Peyer's patch (tissue), 4 donors: ENCODE data around the gene UBASH3B. TPM values are rescaled to one million over a fixed set of nuclear protein-coding genes. Genes with fewer than 3 reads are reported as not detected.

Experiments used
- DNase-seq, 3 donors: peaks; one replicate each; pipeline ENCODE4 v3.0.0-alpha.2; 2017 to 2019
- H3K27ac ChIP-seq, 4 donors: fragments of 200-600 bp; sonication (generic); one replicate each; pipeline ENCODE4 v1.5.1; 2016 to 2019
- H3K27me3 ChIP-seq, 2 donors: fragments of 200-600 bp; sonication (generic); one replicate each; pipeline ENCODE4 v1.5.1; 2019
- H3K36me3 ChIP-seq, 3 donors: fragments of 200-600 bp; sonication (generic); one replicate each; pipeline ENCODE4 v1.5.1; 2016 to 2019
- H3K4me1 ChIP-seq, 4 donors: fragments of 200-600 bp; sonication (generic); one replicate each; pipeline ENCODE4 v1.5.1; 2016 to 2019
- H3K4me3 ChIP-seq, 4 donors: fragments of 200-600 bp; sonication (generic); 1 replicate in 3 of 4; 2 replicates in 1 of 4; pipeline ENCODE4 v1.5.1; 2016 to 2019; ENCODE audit warnings: mild to moderate bottlenecking in 1 of 4
- H3K9me3 ChIP-seq, 4 donors: fragments of 200-600 bp; sonication (generic); one replicate each; pipeline ENCODE4 v1.5.1; 2016 to 2019; ENCODE audit warnings: mild to moderate bottlenecking in 1 of 4
- POLR2A ChIP-seq, 2 donors: fragments of 450-650 bp; IDR thresholded peaks; one replicate each; pipeline ENCODE4 v1.5.1; 2017; ENCODE audit warnings: antibody characterized with exemption in 2 of 2, mild to moderate bottlenecking in 2 of 2, moderate library complexity in 2 of 2
- total RNA-seq, 4 donors: library from RNA; depleted of rRNA; stranded (reverse); fragments of >200 nt; gene quantifications; one replicate each; pipeline ENCODE4 v1.1.0, GENCODE V29; 2016
- TF ChIP-seq, protein P1 (sequence below), 6 experiments: fragments of 450-650 bp in 4 of 6; fragments of 200-600 bp in 2 of 6; sonication (generic) in 1 of 6; IDR thresholded peaks; one replicate each; pipeline ENCODE4 v1.5.1; 2017 to 2019; ENCODE audit warnings: antibody characterized with exemption in 6 of 6, mild to moderate bottlenecking in 3 of 6, moderate library complexity in 1 of 6

UBASH3B gene
- total RNA-seq, 4 donors from 2014 or later = 2.3 to 14.9 (median 5.2) TPM

DNA sequence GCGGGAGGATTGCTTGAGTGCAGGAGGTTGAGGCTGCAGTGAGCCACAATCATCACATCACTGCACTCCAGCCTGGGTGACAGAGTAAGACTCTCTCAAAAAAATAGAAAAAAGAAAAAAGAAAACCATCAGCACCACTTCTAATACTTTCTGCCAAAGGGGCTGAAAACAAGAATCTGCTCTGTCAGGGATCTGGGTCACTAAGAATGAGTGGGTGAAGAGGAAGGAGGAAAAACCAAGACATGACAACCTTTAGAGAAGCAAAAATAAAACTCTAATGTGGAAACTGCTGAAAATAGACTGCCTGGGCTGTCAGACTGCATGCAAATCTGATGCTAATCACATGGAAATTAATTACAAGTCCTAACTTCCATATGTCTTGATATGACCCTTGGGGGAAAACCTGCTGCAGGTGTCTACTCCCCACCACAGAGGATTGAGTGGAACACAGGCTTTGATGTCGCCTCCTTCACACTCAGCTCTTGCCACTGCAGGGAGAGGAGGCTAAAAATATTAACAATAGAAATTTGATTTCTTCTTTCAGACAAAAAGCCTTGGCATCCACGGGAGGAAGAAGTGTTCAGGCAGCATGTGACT lies 120.3 kb downstream of the UBASH3B start:
- TF ChIP-seq POLR2A (IDR thresholded peaks at IDR 0.05) = no peak
- TF ChIP-seq, protein P1, sequence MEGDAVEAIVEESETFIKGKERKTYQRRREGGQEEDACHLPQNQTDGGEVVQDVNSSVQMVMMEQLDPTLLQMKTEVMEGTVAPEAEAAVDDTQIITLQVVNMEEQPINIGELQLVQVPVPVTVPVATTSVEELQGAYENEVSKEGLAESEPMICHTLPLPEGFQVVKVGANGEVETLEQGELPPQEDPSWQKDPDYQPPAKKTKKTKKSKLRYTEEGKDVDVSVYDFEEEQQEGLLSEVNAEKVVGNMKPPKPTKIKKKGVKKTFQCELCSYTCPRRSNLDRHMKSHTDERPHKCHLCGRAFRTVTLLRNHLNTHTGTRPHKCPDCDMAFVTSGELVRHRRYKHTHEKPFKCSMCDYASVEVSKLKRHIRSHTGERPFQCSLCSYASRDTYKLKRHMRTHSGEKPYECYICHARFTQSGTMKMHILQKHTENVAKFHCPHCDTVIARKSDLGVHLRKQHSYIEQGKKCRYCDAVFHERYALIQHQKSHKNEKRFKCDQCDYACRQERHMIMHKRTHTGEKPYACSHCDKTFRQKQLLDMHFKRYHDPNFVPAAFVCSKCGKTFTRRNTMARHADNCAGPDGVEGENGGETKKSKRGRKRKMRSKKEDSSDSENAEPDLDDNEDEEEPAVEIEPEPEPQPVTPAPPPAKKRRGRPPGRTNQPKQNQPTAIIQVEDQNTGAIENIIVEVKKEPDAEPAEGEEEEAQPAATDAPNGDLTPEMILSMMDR (IDR thresholded peaks at IDR 0.05) = no peak
- no peaks in the 10 kb centered on the region for H3K9me3 ChIP-seq
- no peaks in the 10 kb centered on the region for H3K27me3 ChIP-seq
- H3K4me3 ChIP-seq = no peak overlapping the region
- H3K27ac ChIP-seq = no peak overlapping the region
- no peaks in the 10 kb centered on the region for H3K4me1 ChIP-seq
- DNase-seq = no peak
- H3K36me3 ChIP-seq = no peaks in the 10 kb centered on the region

DNA sequence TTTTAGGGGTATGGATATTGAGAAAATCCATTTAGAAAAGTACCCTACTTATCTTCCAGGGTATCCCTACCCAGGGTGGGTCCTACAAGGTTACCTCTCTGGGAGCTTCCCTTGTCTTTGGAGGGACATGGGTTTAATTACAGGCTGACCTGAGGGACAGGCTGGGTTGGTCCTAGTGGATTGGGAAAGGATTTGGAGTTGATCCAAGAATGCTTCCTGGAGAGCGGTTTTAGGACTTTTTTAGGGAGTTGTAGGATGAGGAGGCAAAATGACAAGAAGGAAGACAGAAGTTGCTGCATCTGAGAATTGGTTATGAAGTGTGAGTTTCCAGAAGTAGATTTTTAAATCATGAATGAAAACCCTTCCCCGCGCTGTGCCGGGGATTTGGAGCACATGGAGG lies 121.0 kb downstream of the UBASH3B start:
- TF ChIP-seq POLR2A (IDR thresholded peaks at IDR 0.05) = no peak
- TF ChIP-seq, protein P1 (IDR thresholded peaks at IDR 0.05) = no peak
- Histone ChIP-seq H3K27ac (no peak overlapping the region), H3K4me3 (no peak overlapping the region), H3K4me1 (no peaks in the 10 kb centered on the region), H3K36me3 (no peaks in the 10 kb centered on the region), H3K27me3 (no peaks in the 10 kb centered on the region), H3K9me3 (no peaks in the 10 kb centered on the region)
- no peak for DNase-seq

DNA sequence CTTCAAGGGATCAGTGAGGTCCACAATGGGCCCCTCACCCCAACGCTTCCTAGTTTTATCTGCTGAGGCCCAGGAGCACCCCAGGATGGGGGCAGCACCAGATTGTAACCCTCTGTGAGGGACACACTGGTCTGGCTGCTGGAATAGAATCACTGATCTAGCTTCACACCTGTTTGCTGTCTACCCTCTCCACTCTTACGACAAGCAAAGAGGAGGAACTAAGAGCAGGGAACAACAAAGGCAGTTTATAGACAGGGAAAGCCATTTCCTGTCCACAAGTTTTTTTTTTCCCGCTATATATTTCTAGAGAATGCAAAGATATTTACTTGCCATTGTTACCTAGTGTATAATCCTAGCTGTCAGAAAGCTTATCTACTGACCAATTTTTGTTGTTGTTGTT lies 121.8 kb downstream of the UBASH3B start:
- Histone ChIP-seq H3K27ac (no peak overlapping the region), H3K4me1 (no peaks in the 10 kb centered on the region), H3K9me3 (no peaks in the 10 kb centered on the region), H3K4me3 (no peak overlapping the region), H3K36me3 (no peaks in the 10 kb centered on the region), H3K27me3 (no peaks in the 10 kb centered on the region)
- no peak for DNase-seq
- TF ChIP-seq, protein P1 (IDR thresholded peaks at IDR 0.05) = no peak
- TF ChIP-seq POLR2A (IDR thresholded peaks at IDR 0.05) = no peak

DNA sequence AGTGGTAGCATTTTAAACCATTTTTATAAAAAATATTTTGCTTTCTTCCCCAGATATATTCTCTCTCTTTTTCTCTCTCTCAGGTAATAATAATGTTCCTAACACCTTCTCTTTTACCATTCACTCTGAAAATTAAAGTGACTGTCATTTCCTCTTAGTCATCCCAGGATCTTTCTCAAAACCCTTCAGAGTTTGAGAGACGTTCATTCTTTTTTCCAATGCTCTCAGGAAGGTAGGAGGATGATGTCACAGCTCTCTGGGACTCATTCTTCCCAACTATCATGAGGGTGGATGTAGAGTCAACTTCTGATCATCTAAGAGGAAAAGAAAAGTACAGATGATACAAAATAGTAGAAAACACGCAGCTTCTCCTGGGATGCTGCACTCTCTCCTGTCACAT lies 122.6 kb downstream of the UBASH3B start:
- no peaks in the 10 kb centered on the region for H3K9me3 ChIP-seq
- no peak for DNase-seq
- H3K4me3 ChIP-seq = no peak overlapping the region
- no peaks in the 10 kb centered on the region for H3K4me1 ChIP-seq
- H3K27ac ChIP-seq = no peak overlapping the region
- no peaks in the 10 kb centered on the region for H3K27me3 ChIP-seq
- TF ChIP-seq, protein P1 (IDR thresholded peaks at IDR 0.05) = no peak
- no peak for TF ChIP-seq POLR2A (IDR thresholded peaks at IDR 0.05)
- no peaks in the 10 kb centered on the region for H3K36me3 ChIP-seq

DNA sequence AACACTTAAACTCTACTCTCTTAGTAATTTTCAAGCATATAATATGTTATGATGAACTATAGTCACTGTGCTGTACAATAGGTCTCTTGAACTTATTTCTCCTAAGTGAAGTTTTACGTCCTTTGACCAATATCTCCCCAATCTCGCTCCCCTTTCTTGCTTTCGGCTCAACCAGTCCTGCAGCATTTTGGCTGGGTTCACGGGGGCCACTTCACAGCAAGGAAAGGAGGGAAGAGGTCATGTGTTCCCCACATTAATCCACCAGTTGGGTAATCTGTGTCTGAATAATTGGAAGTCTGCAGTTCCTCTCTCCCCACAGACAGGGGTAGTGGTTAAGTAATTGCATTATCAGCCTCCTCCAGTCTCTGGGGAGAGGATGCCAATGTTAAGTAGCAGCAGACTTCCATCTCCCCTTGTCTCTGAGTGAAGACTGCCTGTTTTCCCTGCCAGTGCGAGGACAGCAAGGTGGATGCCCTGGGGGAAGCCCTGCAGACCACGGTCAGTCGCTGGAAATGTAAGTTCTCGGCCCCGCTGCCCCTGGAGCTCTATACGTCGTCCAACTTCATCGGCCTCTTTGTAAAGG lies 123.6 kb downstream of the UBASH3B start:
- DNase-seq = no peak
- H3K36me3 ChIP-seq = no peaks in the 10 kb centered on the region

More for the DNA sequence above, 123.6 kb downstream of the UBASH3B start:
- TF ChIP-seq, protein P1 (IDR thresholded peaks at IDR 0.05) = no peak
- no peak for TF ChIP-seq POLR2A (IDR thresholded peaks at IDR 0.05)
- Histone ChIP-seq H3K4me3 (no peak overlapping the region), H3K27ac (no peak overlapping the region), H3K27me3 (no peaks in the 10 kb centered on the region), H3K4me1 (no peaks in the 10 kb centered on the region), H3K9me3 (no peaks in the 10 kb centered on the region)
